GM18526 (cell line): ENCODE data around the gene FARSA.

ENCODE experiments used
- POLR2A ChIP-seq: IDR thresholded peaks from 3 replicates; pipeline ENCODE4 v1.6.1; 2011; ENCODE audit not compliant: insufficient read length; ENCODE audit errors: extremely low read depth

The FARSA gene

GRCh38 chr19:12933287-12934072 is at the start of gene FARSA:
Gene FARSA, minus strand, starts transcription at chr19:12933711. Its CDS starts 15 bp downstream, at chr19:12933696.
- TF ChIP-seq POLR2A: peak; percentile 93

DNA sequence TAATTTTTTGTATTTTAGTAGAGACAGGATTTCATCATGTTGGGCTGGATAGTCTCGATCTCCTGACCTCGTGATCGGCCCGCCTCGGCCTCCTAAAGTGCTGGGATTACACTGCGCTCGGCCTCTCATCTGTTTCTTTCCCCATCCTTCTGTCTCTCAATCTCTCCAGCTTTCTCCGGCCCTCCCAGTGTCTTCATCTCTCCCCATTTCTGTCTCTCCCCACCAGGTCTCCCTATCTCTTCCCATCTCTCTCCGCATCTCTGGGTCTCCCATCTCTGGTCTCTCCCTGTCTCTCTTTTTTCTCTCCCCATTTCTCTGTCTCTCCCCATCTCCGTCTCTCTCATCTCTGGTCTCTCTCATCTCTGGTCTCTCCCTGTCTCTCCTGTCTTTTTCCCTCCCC is 49.6 kb upstream of the FARSA start:
- TF ChIP-seq POLR2A: no peak

DNA sequence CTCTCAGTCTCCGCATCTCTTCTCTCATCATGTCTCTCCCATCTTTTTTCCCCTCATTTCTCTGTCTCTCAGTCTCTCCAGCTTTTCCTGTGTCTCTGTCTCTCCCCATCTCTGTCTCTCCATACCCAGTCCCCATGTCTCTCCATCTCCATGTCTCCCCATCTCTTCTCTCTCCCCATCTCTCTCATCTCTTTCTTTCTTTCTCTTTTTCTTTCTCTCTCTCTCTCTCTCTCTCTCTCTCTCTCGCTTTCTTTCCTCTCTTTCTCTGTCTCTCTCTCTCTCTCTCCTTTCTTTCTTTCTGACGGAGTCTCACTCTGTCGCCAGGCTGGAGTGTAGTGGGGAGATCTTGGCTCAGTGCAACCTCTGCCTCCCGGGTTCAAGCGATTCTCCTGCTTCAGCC is 49.1 kb upstream of the FARSA start:
- no peak for TF ChIP-seq POLR2A

DNA sequence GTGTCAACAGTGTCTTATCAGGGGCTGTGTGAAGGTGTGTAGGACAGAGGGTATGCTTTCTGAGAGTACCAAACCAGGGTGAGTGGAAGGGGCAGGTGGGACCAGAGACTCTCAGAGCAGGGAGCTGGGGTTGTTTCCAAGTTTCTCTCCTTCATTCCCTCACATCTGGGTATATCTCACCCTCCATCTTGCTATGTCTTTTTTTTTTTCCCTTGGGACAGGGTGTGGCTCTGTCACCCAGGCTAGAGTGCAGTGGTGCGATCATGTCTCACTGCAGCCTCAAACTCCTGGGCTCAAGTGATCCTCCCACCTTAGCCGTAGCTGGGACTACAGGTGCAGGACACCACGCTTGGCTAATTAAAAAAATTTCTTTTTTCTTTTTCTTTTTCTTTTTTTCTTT is 46.5 kb upstream of the FARSA start:
- TF ChIP-seq POLR2A: no peak

GRCh38 chr19:12975221-12975741 is 41.8 kb upstream of the FARSA start:
- no peak for TF ChIP-seq POLR2A

DNA sequence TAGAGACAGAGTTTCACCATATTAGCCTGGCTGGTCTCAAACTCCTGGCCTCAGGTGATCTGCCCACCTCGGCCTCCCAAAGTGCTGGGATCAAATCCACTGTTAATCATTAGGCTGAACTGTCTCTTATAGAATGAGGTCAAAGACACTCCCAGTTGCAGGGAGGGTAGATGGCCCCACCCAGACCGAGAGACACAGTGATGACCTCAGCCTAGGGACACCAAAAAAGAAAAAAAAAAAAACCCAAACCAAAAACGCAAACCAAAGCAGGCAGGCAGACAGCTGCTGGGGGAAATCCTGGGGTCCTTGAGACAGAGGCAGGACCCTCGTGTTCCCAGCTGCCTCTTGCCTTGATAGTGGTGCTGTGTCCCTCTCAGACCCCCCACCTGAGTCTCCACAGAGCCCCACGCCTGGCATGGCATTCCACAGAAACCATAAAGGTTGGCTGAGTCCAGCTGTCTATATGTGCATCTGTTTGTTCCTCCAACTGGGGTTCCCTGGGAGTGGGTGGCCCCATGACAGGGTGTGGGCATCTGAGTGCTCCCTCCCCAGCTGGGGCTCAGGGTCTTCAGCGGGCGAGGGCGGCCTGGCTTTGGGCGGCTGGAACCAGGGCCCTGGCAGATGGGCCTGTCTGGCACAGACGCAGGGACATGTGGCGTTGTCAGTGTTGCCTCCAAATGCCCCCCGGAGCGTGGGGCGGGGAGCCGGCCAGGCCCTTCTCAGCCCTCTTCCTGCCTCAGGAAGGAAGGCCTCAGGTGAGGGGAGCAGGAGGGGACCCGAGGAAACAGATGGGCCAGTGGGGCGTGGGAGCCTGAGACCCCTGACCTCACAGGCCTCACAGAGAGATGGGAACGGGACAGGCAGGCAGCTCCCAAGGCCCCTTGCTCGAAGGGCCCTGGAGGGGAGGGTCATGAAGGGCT is 41.0 kb upstream of the FARSA start:
- TF ChIP-seq POLR2A: no peak

DNA sequence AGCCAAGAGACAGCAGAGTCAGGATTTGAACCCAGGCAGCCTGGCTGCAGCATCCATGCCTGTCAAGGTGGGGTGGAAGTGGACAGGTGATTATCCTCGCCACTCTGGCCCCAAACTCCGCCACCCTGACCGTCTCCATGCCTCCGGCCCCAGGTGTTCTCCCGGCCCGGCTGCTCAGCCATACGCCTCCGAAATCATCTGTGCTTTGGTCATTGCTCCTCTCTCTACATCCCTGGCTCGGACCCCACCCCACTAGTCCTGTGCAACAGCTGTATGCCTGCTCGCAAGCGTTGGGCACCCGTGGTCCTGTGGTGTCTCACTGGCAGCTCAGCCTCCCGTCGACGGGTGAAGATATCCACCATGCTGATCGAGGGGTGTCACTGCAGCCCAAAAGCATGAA is 39.7 kb upstream of the FARSA start:
- no peak for TF ChIP-seq POLR2A

DNA sequence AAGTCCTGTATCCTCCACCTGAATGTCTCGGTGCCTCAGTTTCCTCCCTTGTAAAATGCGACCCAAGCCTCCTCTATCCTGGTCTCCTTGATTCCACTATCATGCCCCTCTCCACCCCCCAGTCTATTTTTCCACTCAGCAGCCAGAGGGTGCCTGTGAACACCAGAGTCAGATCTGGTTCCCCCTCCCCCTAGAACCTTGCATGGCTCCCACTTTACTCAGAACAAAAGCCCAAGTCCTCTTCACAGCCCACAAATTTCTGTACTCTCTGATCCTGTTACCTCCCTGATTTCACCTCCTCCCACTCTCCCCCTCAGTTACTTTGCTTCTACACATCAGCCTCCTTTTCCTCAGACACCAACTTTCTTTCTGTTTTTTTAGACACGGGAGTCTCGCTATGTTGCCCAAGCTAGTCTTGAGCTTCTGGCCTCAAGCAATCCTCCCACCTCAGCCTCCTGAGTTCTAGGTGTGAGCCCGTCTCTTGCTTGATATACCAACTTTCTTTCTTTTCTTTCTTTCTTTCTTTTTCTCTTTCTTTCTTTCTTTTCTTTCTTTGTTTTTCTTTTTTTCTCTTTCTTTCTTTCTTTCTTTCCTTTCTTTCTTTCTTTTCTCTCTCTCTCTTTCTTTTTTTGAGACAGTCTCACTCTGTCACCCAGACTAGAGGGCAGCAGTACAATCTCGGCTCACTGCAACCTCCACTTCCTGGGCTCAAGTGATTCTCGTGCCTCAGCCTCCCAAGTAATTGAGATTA is 36.7 kb upstream of the FARSA start:
- TF ChIP-seq POLR2A: no peak

DNA sequence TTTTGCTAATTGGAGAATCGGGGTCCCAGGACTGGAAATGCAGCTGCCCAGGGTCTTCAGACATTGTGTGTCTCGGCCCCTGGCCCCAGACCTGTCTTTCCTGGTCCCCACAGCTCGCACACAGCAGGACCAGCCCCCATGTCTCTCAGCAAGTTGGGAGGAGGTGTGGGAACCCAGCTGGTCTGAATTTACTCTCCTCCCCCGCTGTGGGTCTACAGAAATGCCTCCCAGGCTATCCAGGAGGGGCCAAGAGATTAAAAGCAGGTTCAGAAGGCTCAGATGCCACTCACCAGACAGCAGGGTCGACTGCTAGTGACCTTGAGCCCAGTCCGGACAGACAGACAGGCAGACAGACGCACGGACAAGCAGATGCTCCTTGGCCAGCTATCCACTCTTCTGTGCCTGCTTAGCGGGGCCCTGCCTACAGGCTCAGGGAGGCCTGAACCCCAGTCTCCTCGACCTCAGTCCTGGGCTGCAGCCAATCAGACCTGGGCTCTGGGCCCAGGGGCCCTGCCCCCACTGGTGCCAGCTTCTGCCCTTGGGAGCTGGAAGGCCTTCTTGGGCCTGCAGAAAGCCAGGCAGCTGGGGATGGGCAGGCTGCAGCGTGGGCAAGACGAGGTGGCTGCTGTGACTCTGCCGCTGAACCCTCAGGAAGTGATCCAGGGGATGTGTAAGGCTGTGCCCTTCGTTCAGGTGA is 35.9 kb upstream of the FARSA start, which contains the start of gene DAND5:
TSS of gene DAND5 (plus strand) at position 285 of the 697 bp plus-strand sequence. CDS start at position 370, 85 bp downstream.
- TF ChIP-seq POLR2A: no peak

DNA sequence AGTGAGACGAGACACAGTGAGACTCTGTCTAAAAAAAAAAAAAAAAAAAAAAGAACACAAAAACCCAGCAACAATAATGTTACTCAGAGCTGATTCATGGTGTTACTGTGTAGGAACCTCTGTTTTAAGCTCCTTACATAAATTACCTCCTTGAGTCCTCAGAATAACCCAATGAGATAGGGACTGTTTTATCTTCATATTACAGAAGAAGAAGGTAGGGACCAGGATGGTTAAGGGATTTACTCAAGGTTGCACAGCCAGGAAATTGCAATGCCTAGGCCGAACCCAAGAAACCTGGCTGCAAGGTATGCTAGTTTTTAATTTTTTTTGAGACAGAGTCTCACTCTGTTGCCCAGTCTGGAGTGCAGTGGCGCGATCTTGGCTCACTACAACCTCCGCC is 34.4 kb upstream of the FARSA start:
- TF ChIP-seq POLR2A: no peak

DNA sequence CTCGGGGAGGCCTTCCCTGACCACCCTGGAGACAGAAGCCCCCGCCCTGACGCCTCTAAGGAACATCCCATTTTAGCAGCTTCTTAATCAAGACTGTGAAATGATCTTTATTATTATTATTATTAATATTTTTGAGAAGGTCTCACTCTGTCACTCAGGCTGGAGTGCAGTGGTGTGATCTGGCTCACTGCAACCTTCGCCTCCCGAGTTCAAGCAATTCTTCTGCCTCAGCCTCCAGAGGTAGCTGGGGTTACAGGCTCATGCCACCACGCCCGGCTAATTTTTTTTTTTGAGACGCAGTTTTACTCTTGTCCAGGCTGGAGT is 32.3 kb upstream of the FARSA start:
- TF ChIP-seq POLR2A: no peak

DNA sequence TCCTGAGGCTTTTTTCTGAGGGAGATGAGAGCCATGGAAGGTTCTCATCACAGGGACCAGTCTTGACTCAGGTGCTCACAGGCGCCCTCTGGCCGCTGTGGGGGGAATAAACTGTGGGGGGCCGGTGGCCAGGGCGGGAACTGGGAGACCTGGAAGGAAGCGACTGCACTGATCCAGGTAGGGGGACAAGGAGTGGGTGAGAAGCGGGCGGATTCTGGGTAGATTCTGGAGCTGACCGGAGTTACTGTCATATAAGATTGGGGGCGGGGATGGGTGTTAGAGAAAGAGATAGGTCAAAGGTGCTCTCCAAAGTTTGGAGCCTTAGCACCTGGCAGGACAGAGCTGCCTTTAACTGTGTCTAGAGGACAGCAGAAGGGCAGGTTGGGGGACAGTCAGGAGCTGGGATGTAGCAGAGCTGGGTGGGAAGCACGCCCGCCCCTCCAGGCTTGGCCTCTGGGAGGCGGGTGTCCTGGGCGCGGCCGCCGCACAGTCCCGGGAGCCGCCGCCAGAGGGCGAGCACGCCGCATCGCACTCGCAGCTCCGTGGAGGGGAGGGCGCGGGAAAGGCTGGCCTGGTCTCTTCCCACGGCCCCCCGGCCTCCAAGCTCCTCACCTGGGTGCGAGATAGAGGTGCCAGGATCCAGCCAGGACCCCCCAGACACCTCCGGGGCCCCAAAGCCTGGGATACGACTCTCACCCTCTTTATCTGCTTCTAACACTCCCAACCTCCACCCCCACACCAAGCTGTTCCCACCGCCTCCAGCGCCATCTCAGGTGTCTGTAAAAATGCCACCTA is 31.7 kb upstream of the FARSA start:
- TF ChIP-seq POLR2A: no peak

DNA sequence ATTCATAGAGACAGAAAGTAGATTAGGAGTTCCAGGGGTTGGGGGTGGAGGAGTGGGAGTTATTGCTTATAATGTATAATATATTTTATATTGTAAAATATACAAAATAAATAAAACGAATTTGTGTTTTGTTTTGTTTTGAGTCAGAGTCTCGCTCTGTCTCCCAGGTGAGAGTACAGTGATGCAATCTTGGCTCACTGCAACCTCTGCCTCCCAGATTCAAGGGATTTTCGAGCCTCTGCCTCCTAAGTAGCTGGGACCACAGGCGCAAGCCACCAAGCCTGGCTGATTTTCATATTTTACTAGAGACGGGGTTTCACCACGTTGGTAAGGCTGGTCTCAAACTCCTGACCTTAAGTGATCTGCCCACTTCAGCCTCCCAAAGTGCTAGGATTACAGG is 26.0 kb upstream of the FARSA start:
- no peak for TF ChIP-seq POLR2A
